Measurements from ENCODE around the gene GPR101.

GPR101 gene, protein sequence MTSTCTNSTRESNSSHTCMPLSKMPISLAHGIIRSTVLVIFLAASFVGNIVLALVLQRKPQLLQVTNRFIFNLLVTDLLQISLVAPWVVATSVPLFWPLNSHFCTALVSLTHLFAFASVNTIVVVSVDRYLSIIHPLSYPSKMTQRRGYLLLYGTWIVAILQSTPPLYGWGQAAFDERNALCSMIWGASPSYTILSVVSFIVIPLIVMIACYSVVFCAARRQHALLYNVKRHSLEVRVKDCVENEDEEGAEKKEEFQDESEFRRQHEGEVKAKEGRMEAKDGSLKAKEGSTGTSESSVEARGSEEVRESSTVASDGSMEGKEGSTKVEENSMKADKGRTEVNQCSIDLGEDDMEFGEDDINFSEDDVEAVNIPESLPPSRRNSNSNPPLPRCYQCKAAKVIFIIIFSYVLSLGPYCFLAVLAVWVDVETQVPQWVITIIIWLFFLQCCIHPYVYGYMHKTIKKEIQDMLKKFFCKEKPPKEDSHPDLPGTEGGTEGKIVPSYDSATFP

DNA sequence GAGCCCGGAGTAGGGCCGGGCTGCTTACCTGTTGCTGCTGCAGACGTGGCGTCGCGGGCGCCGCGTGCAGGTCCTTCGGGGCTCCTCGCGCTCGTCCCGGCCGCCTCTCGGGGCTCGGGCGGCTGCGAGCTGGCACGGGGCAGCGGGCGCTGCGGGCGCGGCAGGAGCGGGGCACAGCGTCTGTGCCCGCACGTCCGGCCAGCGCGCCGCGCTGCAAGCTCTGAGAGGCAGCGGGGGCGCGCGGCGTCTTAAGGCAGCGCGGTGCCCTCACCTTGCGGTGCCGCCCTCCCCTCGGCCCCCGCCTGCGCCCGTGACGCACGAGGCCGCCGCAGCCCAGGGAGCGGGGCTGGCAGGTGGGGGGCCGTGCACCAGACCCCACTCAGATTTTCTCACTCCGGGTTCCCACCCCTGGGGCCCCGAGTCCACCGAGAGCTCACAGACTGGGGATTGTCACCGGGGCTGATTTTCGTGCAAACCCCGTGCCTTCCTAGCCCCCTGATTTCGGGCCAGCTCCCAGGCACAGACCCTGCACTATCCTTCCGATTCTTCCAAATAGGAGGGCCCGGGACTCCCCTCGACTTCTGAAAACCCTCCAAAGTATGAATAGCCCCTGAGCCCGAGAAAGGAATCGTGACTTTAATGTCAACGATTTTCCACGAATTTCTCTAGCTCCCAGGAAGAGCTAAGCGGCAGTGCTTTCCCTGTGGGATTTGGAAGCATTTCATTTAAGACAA lies at the start of gene GPR101:
Gene GPR101 (minus strand): TSS at position 222 of the 734 bp plus-strand sequence. CDS start 2,321 bp downstream, outside the sequence.
- no peak for DNase-seq (ENCODE audit: low read depth)

DNA sequence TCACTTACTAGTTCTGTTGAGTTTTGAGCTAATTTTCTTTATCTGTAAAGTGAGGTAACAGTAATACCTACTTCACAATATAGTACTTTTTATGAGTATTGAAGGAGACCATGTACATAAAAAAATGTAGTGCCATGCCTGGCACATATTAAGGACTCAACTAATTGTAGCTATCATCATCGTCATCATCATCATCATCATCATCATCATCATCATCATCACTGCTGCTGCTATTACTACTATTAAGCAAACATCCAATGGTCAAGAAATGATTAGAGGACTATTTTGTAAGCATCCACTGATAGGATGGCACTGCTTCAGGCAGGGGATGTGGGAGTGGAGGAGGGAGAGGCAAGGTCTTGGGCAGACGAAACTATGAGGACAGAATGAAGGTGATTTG lies 47.4 kb upstream of the GPR101 start:
- no peak for DNase-seq (ENCODE audit: low read depth)

DNA sequence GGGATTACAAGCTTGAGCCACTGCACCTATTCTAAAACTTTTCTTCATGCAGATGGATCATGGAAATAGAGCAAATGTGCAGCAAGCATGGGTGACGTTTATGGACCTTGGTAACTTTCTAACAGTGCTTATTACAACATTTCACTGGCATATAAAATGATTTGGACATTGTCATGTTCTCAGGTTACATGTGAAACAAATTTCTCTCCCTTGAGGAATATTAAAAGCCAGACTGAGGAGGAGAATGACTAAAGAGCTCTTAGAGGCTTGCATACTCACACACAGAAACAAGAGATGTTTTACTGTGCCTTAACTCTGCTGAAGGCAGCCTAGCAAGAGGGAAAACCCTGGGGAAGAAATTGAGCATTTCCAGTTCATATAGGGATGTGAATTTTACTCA lies 38.6 kb upstream of the GPR101 start:
- DNase-seq (ENCODE audit: low read depth): no peak

DNA sequence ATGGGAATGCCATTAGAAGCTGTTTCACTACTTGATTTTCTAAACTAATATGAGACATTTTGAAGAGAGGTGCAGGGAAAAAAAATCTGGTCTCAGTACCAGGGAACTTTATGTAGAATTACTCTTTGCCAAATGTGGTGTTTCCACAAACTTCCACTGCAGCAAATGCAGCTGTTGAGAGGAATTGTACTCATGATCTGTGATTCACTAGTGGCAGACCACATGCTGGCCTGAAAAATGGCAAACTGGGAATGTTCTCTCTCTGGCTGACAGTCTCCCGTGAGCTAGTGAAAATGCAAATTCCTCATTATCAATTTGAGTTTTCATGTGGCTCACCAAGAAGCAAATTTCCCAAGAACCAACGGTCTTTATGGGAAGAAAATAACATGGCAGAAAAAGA lies 37.8 kb upstream of the GPR101 start:
- no peak for DNase-seq (ENCODE audit: low read depth)

DNA sequence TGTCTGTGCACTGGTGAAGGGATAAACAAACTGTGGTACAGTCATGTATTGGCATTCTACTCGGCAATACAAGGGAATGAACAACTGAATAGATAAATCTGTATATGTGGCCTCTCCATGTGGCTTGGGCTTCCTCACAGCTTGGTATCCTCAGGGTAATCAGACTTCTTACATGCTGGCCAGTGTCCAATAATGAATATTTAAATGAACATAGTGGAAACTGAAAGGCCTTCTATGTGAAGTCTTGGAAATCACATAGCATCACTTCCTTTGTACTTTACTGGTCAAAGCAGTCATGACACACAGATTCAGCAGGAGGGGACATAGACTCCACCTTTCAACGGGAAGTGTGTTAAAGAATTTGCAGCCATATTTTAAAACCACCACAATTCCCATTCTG lies 33.4 kb upstream of the GPR101 start:
- no peak for DNase-seq (ENCODE audit: low read depth)

DNA sequence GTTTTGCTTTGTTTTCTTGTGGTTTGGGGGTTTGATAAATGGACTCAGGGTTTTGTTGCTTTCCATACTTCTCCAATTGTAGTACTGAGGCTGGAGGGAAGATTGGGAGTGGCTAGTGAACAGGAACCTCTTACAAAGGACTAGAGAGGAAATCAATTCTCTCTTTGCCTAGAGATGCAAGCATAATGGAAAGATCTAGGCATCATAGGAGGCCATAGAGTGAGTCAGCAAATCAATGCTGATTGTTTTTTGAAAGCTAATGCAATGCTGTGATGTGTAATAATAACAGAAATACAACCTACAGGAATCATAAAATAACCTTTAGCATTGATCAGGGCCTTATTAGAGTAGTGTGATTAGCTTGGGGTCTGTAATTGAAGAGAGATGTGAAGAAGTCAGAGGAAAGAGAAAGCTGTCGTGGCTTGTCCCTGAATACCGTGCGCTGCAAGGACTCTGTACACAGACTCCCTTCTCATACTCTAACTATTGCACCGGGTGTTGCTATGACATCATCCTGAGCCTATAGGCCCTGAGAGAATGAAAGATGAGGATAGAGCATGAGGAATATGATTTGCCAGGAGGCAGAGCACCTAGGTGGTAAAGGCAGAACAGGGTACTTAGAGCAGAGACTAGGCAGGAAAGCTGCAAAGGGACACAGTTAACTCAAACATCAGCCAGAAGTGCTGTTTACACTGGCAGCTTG lies 29.3 kb upstream of the GPR101 start:
- no peak for DNase-seq (ENCODE audit: low read depth)

DNA sequence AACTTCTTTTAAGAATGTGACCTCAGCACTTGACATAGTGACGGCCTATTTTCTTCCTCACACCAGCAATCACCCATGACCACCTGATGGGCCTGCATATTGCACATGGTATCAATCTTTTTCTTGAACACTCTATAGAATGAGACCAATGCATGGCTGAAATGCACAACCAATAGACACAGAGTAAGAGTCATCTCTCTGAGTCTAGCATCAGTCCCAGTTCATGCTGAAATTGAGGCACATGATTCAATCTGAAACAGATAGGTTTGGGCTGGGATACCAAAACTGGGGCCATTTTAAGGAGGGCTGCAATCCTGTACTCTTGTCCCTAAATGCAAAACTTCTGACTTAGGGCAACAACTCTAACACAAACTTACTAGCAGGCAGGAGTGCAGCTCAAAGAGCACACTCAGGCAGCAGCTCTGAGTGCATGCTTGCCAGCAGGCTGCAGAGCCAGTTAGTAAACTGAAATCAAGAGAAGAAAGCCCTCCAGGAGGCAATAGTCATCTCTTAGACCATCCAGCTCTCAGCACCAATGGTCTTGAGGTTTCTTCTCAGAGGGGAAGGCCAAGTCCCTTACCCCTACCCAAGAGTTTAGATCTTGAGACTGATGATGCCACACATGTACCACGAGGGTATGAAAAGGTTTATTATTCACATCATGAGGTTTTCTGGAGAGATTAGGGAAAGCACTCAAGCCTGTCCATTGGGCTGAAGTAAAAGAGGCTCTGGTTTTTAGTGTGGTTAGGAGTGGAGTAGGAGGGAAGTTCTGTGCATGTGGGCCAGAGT lies 24.7 kb upstream of the GPR101 start:
- DNase-seq (ENCODE audit: low read depth): no peak

DNA sequence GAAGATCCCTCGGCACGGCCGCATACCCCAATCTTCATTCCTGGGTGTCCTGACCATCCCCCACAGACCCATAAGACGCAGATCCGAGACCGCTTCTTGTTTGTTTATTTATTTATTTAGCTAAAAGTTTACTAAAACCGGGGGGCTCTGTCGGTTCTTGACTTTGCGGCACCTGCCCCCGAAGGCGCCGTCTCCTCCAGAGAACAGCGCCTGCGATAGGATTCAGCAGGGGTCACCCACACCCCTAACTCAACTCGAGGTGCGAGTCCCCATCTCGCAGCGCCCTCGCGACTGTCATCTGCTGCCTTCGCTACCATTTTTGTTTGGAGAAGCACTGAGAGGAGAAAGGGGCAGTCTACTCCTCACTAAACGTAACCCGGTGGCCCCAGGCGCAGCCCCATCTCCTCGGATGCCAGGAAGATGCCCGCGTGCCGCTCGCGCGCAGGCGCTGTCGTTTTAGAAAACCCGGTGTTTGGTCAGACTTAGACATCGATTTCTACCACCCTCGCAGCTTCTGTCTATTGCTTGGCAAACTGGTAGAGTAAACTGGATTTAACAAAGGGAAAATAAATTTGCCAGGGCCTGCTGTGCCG lies 18.9 kb upstream of the GPR101 start:
- no peak for DNase-seq (ENCODE audit: low read depth)

DNA sequence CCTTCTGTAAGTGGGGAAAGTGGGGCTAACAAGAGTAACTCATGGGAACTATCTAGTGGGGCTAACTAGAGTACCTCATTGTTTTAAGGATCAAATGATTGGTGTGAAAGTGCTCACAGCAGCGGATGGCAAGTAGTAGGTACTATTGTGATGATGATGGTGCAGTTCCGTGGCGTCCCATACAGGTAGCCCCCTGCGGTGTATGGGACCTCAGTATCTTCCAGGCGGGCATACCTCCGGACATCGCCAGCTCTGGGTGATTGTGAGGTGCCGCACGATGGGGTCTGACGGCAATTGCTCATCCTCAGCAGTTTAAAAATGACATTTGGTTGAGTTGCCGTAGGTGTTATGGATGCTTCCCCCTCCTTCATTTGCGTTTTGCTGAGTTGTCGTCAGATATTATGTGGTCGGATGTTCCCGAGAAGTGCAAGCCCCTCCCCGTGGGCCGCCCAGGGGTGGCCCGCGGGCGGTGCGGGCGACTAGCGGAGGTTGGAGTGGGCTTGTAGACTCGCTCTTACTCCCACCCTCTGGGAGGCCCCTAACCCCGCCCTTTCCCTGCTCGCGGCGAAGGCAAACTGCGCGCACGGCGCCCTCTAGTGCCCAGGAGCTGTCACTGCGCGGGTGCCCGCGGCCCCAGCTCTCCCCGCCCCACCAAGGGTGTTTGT lies 18.3 kb upstream of the GPR101 start:
- peak; percentile 76 for DNase-seq (ENCODE audit: low read depth)

DNA sequence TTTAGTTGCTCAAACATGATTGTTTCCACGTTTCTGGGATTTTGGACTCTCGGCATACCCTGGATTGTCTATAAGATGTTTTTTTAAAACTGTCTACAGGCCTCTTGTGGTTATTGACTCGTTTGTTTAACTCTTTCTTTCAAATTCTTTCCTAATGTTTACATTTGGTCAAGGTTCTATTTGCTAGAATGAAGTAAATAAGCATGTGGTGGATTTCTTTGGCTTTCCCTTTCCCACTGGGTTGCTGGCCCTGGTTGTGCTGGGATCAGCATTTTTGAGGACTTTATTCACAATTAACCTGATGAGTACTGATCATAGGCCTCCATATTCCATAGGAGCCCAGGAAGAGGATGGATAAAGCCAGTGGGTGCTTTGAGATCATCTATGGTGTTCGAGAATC lies 11.1 kb upstream of the GPR101 start:
- no peak for DNase-seq (ENCODE audit: low read depth)

DNA sequence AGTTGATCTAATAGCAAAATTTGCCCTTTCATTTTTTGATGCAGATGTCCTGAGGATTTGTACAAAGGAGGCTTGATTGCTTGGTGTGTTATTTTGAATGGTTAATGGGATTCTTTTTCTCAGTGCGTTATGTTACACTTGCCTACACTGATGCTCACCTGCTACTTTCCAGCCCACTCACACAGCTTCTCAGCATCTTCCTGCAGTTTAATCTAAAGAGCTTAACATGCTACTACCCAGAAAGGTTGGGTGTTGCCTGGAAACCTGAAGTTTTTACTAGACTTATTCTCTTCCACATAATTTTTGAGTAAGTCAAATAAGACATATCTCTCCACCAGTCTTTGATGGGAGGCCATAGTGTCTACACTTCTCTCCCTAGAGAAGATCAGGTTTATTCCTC lies 9.9 kb upstream of the GPR101 start:
- DNase-seq (ENCODE audit: low read depth): no peak

DNA sequence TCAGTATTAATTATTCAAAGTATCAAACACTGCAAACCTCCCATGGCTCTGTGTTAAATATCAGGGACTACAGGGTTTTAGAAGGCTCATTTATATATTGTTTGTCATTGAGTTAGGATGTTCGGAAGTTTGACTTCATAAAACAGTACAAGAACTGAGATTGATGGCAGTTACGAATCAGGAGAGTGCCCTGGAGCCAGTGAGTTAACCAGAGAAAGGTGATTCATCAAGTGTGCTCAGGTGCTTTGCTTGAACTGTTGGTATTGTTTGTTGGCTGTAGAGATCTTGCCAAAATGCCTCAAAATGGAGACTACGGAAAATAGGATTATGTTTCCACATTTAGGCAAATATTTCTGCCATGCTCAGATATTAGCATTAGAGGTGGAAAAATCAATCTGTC lies 7.5 kb upstream of the GPR101 start:
- no peak for DNase-seq (ENCODE audit: low read depth)

DNA sequence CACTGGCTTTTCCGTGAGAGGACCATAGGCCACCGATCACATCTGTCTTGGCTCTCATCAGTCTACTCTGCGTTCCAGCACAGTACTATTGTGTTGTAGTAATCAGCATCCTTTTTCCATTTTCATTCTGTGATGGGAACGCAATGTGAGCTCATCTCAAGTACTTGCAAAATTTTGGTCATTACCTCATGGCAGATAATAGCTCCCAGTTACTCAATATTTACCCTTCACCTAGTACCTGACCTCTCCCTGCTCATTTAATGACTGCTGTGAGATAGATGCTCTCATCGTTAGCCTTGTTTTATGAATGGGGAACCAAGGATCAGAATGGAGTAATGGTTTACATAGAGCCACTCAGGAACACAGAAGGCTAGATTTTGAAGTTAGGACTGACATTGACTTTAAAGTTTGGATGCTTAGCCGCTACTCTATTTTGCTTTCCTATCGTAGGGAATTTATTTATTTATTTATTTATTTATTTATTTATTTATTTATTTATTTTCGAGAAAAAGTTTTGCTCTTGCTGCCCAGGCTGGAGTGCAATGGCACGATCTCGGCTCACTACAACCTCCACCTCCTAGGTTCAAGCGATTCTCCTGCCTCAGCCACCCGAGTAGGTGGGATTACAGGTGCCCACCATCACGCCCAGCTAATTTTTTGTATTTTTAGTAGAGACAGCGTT lies 6.5 kb upstream of the GPR101 start:
- DNase-seq (ENCODE audit: low read depth): no peak

DNA sequence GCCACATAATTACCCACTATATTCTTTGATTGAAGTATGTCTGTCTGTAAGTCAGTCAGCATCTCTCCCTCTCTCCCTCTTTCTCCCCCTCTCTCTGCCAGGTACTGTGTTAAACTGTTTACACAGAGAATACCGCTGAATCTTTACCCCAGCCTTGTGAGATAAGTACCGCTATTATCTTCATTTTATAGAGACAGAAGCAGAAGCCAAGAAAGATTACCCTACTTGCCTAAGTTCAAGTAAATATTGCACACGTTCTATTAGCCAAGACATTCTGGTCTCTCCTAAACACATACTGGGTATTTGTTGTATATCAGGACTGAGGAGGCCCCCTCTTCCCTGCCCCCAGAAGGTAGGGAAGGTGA lies 695 bp upstream of the GPR101 start:
- no peak for DNase-seq (ENCODE audit: low read depth)

DNA sequence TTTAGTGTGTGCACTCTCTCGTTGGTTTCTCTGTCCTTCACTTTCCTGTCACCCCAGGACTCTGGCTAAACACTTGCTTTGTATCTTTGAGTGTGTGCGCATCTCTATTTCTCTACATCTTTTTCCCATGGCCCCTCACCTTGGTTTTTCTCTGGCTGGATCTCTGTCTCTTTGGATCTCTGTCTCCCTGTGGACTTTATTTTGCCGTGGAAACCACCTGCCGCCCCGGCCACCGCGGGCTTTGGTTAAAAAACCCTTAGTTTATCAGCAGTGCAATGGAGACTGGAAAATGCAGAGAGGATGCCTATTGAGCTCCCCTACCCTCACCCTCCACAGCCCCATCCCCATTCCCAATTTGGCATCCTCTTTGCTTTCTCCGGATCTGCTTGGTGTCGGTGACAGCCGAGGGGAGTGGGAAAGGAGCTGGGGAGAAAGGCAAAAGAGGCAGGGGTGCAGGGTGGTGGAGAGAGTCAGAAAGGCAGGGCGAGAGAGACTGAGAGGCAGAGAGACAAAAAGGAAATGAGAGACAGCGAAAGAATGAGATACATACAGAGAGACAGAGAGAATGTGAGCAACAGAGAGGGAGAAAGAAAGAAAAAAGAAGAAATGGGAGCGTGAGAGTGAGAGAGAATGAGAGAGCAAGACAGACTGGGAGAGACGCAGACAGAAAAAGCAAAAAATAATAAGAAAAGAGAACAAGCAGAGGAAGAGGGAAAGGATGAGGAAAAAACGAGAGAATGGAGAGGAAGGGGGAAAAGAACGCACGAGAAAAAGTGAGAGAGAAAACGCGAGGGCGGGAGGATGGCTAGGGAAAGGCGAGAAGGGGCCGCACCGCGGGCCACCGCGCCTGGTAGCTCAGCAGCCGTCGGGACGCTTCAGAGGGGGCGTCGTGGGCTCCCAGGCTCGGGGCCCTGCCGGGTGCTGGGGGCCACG lies 688 bp downstream of the GPR101 start:
- no peak for DNase-seq (ENCODE audit: low read depth)

DNA sequence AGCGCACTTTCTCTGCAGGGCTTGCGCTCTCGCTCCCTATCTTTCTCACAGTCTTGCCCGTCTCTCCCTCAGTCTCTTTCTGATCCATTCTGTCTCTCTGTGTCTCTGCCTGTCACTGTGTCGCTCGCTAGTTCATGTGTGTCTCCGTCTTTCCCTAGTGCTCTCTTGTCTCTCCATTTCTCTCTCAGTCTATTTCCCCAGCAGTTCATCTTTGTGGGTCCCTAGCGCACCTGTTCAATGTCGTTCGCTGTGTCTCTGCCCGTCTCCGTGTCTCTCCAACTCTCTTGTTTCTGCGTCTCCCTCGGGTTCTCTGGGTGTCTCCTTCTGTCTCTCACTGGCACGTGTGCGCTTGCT lies 1.5 kb downstream of the GPR101 start:
- DNase-seq (ENCODE audit: low read depth): no peak

DNA sequence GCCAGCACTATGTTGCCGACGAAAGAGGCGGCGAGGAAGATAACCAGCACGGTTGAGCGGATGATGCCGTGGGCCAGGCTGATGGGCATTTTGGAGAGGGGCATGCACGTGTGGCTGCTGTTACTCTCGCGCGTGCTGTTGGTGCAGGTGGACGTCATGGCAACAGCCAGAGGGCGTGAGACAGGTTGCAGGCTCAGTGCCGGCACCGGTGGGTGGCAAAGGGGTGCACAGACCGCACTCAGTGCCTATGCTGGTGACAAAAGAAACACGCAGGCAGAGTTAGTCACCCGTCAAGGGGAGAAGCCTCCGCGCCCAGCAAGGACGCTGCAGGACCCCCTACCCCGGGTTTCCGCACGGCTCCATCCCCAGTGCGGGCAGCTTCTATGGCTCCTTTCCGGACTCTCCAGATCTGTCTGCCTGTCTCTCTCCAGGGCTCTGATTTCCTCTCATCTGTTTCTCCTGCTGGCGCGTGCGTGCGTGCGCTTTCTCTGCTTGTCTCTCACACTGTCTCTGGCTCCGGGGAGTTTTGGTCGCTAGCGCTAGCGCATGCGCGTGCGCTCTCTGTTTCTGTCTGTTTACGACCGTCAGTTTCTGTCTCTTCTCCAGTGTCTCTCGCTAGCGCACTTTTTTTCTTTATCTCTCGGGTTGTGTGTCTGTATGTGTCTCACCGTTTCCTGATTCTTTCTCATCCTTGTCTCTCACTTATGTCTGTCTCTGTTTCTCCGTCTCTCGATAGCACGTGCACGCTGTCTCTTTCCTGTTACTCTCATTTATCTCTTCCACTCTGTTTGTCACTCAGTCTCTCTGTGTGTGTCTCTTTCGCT lies 2.1 kb downstream of the GPR101 start:
- DNase-seq (ENCODE audit: low read depth): peak; percentile 40

DNA sequence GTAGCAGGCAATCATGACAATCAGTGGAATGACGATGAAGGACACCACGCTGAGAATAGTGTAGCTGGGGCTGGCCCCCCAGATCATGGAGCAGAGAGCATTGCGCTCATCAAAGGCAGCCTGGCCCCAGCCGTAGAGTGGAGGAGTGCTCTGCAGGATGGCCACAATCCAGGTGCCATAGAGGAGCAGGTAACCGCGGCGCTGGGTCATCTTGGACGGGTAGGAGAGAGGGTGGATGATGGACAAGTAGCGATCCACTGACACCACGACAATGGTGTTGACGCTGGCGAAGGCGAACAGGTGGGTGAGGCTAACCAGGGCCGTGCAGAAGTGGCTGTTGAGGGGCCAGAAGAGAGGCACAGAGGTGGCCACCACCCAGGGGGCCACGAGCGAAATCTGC lies 2.8 kb downstream of the GPR101 start:
- no peak for DNase-seq (ENCODE audit: low read depth)

DNA sequence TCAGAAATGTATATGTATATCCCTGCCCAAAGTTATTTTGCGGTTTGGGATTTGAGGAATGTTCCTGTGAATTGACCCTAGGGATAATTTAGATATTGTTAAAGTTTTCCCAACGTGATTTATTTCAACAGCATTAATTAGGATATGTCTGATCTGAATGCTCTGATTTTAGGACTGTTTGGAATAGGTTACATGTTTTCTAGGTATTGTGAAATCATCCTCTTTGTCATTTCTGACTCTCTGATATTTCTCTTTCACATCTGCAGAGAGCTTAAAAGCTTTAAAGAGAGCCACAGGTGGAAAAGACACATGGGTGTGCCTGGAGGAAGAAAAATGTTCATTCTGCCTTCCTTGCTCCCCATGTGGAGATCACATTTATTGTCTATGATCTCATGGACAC lies 5.1 kb downstream of the GPR101 start:
- DNase-seq (ENCODE audit: low read depth): no peak

Data from activated T-cell treated with anti-CD3 and anti-CD28 coated beads for 48 hours (primary cell).